Stimulated activated CD4-positive, alpha-beta T cell treated with anti-CD3 and anti-CD28 coated beads, Interleukin-1b, Interleukin-23, amount 100 ng/mL, for 24 hours (primary cell): ENCODE measurements around the gene MGAT1.
"Not testable (repeated sequence)": the region's sequence is repeated elsewhere in the genome, so short reads cannot be mapped to it uniquely, and the experiment has no call there.

Experiments
- DNase-seq, 4 experiments: peaks; one replicate each; pipeline ENCODE4 v3.0.0-alpha.2; 2020; ENCODE audit warnings: low read depth in 4 of 4, low spot score in 1 of 4

Gene MGAT1

GRCh38 chr5:180807046-180807445, 4.4 kb upstream of the MGAT1 start:
- DNase-seq, result no peak

GRCh38 chr5:180806351-180807011, 3.9 kb upstream of the MGAT1 start:
- DNase-seq, result no peak

DNA sequence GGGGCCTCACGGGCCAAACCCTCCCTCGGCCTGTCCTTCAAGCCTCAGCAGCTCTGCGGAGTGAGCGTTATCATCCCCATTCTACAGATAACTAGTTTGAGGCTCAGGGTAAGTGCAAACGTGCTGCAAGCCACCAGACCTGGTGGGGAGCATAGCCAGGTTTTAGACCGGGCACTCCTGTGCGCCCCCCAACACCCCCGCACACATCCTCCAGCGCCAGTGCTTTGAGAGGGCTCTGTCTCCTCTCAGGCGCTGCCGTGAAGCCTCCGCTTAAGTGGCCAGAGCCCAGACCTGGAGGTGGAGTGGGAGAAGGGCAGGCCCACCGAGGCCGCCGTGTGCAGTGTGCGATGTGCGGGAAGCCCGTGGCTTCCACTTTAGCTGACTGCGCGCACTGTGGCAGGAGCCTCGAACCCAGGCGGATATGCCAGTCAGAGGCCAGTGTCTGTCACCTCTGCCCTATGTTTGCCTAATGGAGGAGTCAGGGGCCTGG, 1.6 kb upstream of the MGAT1 start:
- no peak for DNase-seq

GRCh38 chr5:180803181-180804128, 849 bp upstream of the MGAT1 start:
- DNase-seq, result peak; percentile 52 to 83 (median 64)

DNA sequence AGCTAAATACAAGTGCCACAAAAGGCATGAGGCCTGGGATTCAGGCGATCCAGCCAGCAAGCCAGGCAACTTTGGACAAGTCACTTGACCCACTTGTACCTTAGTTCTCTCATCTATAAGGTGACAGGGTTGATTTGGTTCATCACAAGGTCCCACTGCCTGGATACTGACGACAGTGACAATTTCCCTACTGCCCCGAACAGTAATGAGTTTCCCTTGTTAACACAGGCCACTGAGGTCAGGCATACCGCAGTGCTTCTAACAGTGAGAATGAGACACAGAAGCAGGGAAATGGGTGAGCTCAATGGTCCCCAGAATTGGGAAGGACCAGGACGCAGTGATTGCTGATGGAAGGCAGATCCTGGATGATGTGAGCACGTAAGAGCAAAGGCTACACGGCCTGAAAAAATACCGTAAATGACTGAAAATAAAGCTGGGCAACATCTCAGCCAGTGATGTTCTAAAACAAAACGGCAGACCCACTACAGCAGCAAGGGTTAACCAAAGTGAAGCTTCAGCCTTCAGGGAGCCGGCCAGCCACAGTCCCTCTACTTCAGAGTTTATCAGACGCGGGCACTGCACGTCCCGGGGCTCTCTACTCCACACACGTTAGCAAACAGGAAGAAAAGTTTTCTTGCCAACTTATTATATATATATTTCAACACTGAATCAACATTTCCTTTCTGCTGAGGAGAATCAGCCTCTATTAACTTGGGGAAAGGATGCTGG, 846 bp downstream of the MGAT1 start:
- no peak for DNase-seq

DNA sequence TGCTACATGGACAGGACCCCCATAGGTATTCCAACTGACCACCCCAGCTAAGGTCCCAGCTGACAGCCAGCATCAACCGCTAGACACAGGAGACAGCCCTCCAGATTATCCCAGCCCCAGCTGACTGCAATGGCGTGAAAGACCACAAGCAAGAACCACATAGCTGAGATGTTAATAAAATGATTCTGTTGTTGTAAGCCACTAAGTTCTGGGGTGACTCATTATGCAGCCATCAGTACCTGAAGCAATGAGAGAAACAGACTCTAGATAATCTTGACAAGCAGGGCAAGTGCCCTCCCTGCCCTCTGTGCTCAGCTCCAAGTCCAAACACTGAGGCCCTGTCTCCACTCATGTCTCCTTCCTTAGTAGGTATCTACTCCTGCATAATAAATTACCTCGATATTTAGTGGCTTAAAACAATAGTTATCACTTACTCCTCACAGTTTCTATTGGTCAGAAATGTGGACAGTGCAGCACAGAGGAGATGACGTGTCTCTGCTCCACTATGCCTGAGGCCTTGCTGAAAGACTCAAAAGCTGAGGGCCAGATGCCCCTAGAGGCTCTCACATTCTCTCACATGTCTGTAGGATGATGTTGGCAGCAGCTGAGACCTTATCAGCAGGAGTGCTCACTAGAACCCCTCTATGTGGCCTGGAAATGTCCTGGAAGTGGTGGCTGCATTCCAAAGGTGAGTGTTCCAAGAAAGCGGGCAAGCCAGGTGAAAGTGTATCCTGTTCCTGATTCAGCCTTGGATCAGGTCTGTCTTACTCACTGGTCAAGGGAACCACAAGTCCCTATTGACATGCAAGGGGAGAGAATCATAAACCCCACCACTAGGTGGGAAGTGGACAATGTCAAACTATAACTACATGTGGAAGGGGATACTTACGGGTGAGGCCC, 2.5 kb downstream of the MGAT1 start:
- DNase-seq, result no peak

- no peak for DNase-seq
These were observed 3.4 kb downstream of the MGAT1 start for GRCh38 chr5:180799194-180799593.

- no peak for DNase-seq
These were observed 4.4 kb downstream of the MGAT1 start for GRCh38 chr5:180798193-180798592.

GRCh38 chr5:180797256-180798192, 5.1 kb downstream of the MGAT1 start:
- DNase-seq, result no peak

GRCh38 chr5:180795771-180796313, 6.8 kb downstream of the MGAT1 start:
- no peak for DNase-seq

DNA sequence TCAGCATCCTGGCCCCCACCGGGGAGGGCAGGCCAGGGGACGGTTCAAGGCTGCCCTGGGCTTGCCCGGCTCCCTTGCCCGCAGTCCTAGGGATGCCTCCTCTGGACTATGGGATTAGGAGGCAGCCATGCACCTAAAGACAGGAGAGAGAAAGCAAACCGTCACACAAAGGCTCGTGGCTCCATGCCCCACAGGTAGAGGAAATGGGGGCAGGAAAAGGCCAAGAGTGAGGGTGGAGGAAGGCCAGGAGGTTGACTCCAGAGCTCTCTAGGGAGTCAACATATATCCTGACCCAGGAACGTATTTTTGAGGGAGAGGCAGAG, 9.7 kb downstream of the MGAT1 start:
- no peak for DNase-seq

- DNase-seq, result no peak
These were observed 10.2 kb downstream of the MGAT1 start for GRCh38 chr5:180792287-180792964.

DNA sequence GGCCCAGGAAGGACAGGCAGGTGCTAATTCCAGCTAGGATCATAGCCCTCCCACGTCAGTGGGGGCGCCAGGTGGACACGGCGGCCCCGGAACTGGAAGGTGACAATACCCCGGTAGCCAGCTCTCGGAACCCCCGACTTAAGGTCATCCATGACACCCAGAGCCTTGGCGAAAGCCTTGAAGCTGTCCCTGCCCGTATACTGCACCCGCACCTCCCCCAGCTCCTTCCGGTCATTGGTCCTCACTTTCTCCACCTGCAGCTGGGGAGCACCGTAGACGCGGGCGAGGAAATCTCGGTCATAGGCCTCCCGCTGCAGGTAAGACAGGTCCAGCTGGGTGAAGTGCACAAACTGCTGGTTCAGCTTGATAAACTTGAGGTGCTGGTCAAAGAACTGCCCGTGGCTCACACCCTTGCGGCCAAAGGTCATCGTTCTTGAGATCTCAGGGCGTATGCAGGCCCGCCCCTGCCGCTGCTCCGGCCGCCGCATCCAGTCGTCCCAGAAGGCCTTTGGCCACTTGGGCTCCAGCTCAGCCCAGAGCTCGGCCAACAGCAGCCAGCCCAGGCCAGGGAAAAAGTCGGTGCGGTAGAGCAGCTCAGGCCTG, 10.9 kb downstream of the MGAT1 start:
- DNase-seq, result no peak

- no peak for DNase-seq
These were observed 12.1 kb downstream of the MGAT1 start for GRCh38 chr5:180790524-180790923.

DNA sequence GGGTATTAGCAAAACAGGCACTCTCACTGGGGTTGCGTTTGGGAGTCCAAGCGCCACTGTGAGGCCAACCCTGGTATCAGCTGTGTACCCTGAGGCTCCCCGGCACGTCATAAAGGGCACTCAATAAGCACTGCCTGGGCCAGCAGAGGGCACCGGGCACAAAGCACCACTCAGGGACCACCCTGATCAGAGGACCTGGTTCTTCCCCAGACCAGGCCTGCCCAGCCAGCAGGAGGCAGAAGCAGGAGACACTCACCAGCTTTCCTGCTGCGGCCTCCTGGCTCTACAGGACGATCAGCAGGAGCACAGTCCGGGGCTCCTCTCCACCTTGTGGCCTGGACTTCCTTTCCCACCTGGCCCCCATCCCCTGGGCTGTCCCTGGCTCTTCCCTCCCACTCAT, 12.6 kb downstream of the MGAT1 start:
- no peak for DNase-seq

- DNase-seq, result not testable (repeated sequence)
These were observed 13.8 kb downstream of the MGAT1 start for GRCh38 chr5:180788651-180789410.

GRCh38 chr5:180787711-180788431, 14.7 kb downstream of the MGAT1 start:
- DNase-seq, result no peak
